Hematopoietic multipotent progenitor cell treated with erythropoietin and hydrocortisone succinate and interleukin-3 and kit ligand, for 17 days (in vitro differentiated cells): ENCODE data around the gene NAT8L.

Experiments used
- DNase-seq: peaks from one replicate; pipeline ENCODE4 v3.0.0-alpha.2; 2015; ENCODE audit warnings: low spot score

Gene NAT8L

DNA sequence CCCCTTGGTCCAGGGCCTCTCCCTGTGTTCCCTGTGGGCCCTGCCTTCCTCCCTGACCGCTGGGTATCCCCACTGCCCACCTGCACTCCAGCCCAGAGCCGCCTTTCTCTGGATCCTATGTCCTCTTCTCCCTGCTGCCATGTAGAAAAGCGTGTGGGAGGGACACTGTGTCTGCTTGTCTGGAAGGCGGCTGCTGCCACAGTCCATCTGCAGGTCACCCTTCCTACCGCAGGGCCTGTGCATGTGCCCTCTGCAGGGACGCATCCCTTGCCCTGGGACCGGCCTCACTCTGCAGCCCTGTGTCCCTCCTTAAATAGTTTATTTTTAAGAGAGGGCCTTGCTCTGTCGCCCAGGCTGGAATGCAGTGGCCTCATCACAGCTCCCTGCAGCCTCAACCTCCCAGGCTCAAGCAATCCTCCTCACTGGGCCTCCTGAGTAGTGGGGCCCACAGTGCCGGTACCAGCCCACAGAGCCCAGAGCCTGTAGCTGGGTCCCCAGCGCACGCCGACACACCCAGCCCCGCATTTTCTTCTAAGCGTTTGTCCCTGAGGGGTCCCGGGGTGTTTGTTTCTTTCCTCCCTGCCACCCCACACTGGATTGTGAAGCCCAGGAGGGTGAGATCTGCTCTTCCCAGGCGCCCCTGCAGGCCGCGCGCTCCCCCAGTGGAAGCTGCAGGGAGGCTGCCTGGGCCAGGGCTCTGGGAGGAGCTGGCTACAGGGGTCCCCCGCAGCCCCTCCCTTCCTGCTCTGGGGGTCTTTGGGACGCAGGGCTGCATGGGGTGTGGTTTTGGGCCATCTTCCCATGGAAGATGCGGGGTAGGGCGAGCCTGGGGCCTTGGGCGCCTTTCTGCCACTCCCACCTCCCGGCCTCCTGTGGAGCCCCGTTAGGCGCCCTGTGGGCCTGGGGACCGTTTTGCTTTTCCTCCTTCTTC is 12.8 kb upstream of the NAT8L start:
- DNase-seq: no peak

DNA sequence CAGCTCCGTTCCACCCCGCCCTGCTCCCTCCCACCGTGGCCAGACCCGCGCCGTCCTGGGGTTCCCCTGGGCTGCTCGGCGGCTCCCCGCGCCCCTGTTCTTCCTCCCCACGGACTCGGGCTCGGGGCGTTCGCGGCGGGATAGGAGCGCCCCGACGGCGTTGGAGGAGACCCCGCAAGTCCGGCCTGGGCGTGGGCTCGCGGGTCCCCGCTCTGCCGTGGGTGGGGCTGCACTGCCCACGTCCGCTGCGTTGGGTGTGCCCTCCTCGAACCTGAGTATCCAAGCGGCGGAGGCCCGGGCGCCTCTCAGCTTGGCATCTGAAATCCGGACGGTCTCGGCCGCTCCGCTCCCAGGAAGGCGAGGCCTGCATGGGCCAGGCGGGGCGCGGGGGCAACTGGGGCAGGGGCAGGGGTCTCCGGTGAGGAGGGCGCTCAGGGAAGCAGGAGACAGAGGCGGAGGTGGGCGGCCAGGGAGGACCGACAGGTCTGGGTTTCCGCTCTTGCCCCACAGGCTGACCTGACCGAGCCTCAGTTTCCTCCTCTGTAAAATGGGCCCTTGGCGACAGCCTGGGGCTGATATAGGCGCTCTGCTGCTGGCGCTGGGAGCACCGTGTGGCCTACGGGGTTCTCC is 12.0 kb upstream of the NAT8L start:
- no peak for DNase-seq

DNA sequence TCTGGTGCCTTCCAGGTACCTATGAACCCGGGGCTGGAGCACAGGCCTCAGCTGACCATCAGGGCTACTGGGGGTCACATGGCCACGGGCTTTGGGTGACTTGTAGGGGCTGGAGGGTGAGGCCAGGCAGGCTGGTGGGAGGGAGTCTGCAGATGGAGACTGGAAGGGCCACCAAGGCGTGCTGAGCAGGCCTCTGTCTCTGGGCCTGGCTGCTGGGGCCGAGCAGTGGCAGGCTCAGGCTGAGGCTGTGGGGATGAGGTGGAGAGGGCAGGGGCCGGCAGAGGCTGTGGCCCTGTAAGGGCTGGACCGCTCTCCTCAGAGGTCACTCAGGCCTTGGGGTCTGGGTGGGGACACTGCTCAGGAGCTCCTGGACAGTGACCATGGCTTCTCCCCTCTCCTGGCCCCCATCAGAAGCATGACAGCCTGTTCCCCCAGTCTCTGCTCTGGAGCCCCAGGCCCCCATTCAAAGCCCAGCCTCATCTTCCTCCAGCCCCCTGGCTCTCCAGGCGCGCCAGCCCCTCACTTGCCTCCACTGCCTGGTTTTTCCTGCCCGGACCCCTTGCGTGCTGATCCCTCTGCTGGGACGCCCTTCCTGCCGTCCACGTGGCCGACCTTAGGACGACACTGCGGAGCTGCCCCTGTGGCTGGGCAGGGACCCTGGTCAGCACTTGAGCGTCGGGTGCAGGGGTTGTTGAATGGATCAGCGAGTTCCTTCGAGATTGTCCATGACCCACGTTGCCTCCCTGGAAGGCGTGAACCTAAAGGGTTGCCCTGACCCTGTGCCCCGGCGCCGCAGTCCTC is 11.1 kb upstream of the NAT8L start:
- DNase-seq: no peak

DNA sequence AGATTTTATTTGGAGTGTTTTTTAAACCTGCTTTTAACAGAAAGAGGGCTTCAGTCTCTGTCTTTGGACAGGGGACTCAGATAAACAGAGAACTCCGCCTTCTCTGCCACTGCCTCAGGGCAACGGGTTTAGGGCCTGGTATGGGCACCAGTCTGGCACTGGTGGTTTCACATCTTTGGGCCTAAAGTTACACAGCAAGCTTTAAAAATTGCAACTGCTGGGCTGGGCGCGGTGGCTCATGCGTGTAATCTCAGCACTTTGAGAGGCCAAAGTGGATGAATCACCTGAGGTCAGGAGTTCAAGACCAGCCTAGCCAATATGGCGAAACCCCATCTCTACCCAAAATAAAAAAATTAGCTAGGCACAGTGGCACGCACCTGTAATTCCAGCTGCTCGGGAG is 10.3 kb upstream of the NAT8L start:
- no peak for DNase-seq

DNA sequence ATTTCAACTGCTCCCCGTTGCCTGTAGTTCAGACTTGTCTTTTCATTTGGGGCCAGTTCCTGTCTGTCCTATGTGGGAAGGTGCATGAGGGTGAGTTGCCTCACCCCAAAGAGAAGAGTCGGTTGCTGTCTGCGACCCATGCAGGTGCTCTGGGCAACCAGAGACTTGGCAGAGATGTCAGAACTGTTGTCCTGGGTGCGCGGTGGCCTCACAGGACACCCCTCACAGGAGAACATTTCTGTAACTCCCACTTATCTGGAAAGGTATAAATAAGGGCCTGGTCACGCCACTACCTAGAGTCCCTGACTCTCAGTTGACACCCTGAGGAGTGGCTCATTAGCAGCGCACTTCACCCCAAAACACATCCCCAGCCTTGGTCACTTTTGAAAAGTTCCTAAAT is 9.7 kb upstream of the NAT8L start:
- no peak for DNase-seq

DNA sequence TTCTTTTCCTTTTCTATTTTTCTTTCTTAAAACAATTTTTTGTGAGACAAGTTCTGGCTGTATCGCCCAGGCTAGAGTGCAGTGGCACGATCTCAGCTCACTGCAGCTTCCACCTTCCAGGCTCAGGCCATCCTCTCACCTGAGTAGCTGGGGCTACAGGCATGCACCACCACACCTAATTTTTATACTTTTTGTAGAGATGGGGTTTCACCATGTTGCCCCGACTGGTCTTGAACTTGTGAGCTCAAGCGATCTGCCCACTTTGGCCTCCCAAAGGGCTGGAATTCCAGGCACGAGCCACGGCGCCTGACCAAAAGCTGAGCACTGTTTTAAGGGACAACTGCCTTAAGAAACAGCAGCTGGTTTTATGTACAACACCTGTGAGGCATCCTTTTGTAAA is 9.3 kb upstream of the NAT8L start:
- DNase-seq: no peak

DNA sequence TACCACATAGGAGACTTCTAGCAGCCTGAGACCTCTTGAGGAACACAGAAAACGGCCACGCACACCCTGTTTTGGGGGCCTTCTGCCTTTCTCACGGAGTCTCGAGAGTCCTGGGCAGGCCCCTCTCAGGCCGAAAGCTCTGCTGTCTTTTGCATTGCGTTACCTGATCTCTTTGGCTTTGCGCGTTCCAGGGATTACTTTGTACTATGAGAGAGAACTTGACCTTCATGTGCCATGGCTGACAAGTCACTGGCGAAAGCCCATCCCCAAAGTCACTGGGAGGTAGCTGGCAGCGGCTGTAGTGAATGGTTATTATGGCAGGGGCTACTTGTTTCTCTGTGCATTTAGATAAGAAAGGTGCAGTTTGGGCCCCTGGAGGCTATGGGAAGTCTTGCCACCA is 8.0 kb upstream of the NAT8L start:
- DNase-seq: no peak

DNA sequence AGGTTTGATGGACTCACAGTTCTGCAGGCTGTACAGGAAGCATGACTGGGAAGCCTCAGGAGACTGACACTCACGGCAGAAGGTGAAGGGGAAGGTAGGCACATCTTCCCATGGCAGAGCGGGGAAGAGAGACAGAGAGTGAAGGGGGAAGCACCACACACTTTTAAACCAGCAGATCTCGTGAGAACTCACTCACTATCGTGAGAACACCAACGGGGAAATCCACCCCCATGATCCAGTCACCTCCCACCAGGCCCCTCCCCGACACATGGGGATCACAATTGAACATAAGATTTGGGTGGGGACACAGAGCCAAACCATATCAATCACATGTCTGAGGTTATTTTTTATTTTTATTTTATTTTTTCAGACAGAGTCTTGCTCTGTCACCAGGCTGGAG is 4.9 kb upstream of the NAT8L start:
- DNase-seq: no peak

DNA sequence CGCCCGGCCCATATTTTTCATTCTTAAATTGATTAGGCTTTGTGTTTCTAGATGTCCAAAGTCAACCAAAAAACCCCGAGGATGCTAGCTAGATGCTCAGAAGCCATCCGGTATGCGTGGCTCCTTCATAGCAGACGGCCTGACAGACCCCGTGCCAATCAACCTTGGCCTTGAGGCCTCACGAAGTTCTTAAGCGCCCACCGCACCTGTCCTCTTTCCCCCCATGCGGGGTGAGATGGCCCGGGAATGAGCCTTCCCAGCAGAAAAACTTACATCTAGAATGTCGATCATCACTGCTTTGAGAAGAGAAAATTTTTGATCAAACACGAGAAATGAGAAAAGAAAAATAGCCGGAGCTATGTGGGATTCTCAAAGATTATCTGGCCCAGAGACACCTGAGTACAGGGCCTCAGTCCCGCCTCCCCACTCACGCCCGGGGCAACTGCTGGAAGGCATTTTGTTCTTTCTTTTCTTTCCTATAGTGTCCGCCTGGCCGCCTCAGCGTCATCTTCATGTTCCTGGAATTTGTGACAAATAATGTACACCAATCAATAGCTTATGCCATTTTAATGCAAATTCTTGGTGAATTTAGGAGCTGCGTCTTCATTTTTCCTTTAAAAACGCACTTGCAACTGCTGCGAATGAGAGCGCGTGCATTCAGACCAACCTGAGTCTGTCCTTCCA is 1.6 kb upstream of the NAT8L start:
- DNase-seq: no peak

DNA sequence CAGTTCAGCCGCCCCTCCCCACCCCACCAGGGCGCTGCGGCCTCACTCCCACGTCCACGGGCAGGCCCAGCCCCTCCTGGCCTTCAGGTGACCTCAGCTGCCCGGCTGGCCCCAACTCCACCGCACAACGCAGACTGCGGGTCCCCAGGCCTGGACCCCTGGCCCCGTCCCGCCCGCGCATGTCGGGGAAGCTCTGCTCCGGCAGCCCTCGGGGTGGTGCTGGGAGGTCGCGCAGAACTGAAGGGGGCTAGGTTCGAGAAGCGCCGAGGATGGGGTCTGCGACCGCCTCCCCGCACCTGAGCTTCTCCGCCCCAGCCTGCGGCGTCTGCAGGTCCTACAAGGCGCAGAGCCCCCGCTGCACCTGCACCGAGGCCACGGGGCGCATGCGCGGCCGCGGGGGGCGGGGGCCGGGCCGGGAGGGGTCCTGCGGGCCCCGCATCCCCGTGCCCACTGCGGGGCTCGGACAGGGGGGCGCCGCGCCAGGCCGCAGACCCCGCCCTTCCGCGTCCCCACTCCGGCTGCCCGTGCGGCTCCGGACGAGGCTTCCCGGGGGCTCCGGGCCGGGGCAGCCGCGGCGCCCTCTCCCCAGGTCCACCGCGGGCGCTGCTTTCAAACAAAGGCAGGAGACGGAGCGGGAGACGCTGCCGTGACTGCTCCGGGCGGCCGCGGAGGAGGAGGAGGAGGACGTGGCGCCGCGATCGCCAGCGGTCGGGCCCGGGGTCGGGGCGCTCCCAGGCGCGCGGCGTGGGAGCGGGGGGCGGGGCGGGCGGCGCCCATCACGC is 672 bp upstream of the NAT8L start:
- no peak for DNase-seq

DNA sequence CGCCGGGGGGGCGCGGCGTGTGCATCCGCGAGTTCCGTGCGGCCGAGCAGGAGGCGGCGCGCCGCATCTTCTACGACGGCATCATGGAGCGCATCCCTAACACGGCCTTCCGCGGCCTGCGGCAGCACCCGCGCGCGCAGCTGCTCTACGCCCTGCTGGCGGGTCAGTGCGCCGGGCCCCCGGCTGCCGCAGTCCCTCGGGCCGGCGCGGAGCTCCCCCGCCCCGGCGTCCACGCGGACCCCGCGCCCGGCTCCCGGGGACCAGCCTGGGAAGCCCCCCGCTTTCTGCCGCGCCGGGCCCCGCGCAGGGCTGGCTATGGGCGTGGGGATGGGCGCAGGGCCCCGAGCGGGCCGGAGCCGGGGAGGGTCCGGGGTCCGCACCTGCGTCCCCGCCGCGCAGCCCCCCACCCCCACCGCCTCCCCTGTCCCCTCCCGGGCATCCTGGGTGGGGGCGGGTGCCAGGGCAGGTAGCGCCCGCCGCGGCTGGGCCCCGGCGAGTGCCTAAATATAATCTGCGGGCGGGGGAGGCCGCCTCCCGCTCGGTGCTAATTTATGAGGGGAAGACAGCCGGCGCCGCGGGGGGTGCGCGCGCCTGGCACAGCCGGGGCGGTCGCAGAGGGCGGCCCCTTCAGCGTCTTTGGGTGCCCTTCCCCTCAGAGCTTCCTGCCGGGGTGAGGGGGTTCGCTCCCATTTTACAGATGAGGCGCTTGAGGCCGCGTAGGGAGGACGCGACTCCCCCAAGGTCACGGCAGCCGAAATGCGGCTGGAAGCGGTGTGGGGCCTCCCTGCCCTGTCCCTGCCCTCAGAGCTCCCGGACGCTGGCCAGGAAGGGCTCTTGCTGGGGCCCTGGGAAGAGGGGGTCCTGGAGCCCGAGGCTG is 837 bp downstream of the NAT8L start:
- DNase-seq: no peak

DNA sequence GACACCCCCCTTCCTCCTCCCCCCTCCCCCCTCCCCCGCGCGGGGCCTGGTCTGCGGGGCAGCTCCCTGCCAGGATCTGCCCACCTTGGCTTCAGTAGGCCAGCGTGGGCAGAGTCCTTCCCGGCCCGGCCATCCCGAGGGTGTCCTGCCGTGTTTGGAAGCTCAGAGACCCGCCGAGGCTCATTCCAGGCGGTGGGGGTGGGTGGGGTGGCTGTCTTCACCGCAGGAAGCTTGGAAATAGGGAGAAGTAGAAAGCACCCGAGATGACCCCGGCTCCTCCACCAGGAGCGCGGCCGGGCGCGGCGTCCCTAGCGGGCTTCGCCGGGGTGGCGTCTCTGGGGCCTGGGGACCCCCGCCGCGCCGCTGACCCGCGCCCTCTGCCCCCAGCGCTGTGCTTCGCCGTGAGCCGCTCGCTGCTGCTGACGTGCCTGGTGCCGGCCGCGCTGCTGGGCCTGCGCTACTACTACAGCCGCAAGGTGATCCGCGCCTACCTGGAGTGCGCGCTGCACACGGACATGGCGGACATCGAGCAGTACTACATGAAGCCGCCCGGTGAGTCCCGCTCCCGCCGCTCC is 1.6 kb downstream of the NAT8L start:
- no peak for DNase-seq

DNA sequence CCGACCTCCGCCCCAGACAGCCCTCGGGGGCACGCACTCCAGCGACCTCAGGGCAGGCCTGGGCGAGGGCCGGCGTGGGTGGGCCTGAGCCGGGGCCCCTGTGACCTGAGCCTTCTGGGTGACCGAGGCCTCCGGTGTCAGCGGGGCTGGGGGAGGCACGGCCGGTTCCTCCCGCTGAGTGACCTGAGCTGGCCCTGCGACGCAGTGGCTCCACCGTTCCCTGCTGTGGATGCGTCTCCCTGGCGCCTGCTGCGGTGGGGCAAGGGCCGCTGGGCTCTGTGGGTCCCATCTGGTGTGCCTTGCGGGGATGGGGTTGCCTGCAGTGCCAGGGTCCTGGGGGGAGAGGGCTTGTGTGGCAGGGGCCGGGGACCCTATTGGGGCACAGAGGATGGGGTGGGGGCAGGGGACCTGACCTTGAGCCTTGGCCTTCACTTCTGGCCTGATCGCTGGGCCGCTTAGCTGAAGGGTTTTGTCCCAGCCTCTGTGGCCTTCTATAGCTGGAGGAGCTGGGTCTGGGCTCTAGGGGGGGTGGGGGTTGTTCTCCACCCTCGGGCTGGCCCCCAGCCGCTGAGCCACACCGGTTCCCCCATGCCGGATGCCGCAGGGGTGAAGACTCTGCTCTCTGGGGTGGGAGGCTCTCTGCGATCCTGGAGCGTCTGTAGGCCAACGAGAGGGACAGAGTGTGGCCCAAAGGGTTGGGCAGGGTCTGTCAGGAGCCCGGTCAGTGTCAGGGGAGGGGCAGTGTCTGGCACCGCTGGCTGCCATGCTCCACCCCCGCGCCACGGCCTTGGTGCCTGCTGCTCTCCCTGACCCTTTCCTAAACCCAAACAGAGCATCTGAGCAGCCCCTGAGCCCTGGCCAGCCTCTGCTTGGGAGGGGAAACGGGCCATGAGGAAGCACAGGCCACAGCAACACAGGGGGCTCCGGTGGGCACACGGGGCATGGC is 2.3 kb downstream of the NAT8L start:
- no peak for DNase-seq

DNA sequence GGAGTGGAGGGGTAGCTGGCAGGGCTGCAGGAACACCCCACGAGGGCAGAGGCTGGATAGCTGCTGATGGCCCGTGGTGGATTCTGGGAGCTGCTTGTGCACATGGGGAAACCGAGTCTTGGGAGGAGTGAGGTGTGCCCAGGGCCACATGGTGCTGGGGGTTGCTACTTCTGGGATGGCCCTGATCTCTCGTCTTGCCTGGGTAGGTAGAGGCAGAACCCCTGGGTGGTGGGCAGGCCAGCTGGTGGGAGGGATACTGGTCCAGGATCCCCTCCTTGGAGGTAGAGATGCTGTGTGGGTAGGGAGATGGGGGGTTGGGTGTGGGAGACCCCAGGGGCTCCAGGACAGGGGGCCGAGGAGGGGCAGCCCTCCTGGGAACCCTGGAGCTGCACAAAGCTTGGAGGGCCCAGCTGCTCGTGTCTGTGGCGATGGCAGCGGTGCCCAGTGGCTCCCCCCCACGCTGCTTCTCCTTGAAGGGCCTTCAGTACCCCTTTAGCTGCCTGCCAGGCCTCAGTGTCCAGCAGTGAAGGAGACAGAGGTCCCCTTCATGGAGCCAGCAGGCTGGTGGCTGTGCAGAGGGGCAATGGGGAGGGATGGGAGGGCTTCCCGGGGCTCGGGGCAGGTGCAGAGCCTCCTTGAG is 3.2 kb downstream of the NAT8L start:
- DNase-seq: no peak

DNA sequence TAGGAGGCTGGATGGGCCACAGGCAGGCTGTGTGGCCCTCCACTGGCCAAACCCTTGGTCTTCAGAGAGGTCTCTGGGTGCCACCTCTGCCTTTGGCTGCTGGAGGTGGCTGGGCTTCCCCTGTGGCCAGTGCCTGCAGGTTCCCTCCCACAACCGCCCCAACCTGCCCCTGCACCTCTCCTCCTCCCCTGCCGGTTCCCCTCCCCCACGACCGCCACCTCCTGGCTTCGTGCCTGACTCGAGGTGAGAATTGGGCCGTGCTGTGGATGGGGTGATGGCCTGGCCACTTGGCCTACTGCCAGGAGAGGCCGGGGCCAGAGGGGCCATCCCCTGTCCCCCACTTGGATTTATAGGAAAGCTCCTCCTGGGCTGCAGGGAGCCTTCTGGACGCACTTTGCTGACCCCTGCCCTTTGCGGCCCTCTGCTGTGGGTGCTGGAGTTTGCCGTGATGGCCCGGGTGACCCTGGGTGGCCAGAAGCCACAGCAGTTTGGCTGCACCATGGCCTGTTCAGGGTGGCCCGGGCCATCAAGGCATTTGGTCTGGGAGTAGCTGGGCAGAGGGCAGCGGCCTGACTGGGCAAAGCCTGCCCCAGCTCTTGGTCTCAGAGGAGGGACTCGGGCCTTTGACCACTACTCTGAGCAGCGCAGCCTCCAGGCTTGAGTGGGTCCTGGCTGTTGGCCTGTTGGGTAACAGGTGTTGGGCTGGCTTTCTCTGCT is 3.8 kb downstream of the NAT8L start:
- DNase-seq: no peak

DNA sequence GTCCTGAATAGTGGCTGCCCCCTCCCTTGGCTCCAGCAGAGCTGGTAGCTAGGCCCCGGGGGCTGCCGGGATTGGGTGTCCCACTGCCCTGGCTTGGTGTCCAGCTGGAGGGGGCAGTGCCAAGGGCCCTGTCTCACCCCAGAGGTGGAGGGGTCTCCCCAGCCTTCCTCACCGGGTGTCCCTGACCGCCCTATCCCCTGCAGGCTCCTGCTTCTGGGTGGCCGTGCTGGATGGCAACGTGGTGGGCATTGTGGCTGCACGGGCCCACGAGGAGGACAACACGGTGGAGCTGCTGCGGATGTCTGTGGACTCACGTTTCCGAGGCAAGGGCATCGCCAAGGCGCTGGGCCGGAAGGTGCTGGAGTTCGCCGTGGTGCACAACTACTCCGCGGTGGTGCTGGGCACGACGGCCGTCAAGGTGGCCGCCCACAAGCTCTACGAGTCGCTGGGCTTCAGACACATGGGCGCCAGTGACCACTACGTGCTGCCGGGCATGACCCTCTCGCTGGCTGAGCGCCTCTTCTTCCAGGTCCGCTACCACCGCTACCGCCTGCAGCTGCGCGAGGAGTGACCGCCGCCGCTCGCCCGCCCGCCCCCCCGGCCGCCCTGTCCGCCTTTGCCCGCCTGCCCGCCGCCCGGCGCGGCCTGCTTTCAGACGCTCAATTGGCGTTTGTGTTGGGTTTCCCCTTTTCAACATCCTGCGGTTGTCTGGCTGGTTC is 4.6 kb downstream of the NAT8L start:
- no peak for DNase-seq
